NCI-H1694 treated with DMSO at 0.1 percent for 48 hours (cell line): ENCODE measurements around the gene RABGAP1.

Experiments used
- DNase-seq: peaks from one replicate; lab custom pipeline; 2025; lab: John Stamatoyannopoulos, UW

Gene RABGAP1

DNA sequence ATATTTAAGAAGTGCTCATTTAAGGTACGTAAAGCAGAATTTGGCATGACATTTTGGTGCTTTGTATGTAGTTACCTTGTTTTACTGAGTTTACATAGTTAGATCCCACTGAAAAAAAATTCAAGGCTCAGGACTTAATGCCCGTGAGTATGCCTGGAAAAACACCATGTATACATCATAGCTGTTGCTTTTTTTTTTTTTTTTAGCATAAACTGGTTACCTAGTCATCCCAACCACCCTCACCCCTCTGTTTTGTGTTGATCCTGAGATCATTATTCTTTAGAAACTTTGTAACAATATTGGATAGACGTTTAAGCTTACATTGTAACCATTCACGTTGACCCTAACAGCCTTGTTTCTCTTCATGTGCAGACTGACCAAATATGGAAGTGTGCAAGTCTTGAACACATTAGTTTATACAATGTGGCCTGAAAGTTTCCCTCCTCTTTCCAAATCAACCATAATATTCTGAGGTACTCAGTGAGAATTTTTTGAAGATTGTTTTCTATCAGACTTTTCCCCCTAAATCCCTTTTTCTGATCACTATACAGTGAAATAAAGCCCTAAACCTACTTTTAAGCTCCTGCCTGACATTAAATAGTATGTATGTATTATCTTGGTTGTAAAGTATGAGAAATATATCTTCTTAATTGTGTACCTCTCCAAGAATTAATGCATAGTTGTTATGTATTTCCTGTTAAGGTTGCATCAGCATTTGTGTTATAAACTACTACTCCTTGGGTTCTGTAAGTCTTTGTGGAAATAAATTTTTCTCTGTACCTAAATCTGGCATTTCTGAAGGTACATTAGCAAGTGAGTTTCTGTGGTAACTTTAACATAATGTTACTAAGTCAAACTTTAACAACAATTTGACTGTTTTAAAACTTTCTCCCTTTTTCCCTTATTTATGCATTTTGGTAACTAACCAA, 4.4 kb downstream of the RABGAP1 start:
- DNase-seq: no peak

DNA sequence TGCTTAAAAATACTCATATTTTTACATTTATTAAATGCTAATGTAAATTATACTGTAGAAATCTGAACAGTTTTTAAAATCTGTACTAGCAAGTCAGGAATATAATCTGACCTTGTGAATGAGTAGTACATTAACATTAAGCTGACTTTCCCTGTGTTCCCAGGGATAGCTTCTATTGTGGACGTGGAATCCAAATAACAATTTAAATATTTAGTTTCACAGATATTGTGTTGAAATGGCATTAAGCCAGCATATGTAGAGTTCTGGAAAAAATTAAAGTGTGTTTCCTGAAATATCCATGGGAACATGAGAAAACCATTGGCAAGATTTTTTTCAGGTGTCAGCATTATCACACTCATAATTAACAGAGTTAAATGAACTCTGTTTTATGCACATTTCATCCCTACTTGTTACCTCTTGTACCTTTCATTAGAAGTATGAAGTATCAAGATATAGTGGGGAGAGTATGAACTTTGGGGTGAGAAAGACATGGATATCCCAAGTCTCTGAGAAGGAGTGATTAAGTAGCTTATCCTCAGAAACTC, 5.7 kb downstream of the RABGAP1 start:
- DNase-seq: no peak

DNA sequence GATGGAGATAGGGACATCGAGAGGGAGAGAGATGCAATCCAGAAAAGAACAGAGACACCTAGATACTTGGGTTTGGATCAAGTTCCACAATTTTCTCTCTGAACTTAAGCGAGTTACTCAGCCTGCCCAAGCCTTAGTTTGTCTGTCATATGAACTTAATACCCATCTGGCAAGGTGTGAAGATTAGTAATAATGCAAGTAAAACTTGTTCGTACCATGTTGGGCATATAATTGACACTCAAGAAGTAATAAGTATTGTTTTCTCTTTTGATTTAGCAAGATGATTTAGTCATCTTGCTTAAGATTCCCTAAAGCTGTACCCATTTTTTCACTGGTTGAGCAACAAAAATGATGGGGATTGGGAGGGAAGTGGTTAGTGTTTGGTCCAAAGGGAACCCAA, 7.5 kb downstream of the RABGAP1 start:
- no peak for DNase-seq

DNA sequence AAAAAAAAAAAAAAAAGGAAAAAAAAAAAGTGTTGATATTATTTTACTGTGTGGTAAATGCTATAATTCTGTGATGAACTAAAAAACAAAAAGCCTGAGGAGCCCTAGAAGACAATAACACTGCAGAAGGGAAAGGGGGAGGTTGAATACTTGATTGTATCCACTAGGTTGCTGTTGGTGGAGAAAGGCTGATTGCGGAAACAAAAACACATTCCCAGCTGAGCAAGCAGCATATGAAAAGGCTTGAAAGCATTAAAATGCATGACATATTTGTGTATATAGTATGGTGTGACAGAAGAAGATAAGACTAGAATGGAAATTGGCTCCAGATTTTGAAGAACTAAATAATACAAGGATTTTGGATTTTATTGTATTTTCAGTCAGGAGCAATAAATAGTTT, 8.9 kb downstream of the RABGAP1 start:
- DNase-seq: no peak

DNA sequence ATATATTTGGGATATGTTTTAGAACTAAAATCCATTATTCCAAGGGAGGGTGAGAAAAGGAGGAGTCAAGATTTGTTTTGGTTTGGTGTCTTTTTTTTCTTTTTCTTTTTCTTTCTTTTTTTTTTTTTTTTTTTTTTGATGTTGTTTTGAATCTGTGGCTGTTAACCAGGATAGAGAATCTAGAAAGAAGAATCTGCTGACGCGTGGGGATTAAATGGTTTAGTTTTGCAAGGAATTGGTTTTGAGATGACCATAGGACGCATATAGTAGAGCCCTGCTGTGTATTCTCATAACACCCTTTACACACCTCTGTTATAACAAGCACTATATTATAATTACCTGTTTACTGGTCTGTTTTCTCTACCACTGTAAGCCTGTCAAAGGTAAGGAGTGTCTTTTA, 9.4 kb downstream of the RABGAP1 start:
- DNase-seq: no peak

DNA sequence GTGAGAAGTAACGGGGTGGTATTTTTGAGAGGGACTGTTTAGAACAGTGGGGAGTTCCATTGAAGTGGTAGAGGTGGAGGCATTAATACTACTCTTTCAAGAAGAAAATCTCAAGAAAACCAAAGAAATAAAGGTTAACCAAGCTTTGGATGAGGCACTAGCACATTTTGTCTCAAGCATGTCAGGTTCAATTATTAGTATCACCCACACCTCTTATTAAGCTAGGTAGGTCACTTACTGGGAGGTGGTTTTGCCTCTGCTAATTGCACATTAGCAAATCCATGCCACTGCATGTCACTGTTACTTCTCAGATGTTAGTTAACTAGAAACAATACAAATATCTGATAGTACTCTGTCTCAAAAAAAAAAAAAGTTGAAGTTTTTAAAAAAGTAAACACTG, 10.2 kb downstream of the RABGAP1 start:
- DNase-seq: no peak

DNA sequence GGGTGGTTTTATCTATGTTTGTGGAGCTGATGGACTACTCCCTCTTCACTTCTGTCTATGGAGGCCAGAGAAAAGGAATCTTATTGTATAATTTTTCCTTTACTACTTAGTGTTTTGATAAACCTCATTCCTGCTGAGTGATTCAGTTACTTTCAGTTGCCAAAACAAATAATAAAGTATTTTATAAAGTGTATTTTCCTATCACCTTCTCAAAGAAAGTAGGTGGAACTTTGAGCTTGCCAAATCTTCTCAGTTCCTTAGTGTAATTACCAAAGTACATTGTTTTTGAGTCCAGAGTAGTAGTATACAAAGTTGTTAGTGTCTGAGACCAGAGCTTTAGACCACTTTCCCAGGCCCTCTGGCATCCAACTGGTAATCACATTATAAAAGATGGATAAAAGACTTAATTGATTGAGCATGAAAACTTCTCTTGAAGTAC, 13.5 kb downstream of the RABGAP1 start:
- DNase-seq: no peak

DNA sequence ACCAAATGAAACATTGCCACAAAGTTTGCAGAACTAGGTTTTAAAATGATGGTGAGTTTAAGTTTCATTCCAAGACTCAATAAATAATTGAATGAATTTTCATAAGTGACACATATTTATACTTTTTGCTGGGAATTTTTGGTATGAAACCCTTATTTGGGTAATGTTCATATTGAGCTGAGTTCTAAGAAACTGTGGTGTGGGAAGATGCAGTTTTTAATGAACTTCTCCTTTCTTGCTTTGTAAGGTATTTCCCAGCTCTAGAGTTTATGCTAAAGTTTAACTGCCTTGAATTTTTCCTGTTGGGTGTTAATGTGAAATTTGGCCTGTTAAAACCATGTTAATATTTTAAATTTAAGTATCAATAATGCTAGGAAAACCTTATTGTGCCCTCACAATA, 15.1 kb downstream of the RABGAP1 start:
- no peak for DNase-seq

DNA sequence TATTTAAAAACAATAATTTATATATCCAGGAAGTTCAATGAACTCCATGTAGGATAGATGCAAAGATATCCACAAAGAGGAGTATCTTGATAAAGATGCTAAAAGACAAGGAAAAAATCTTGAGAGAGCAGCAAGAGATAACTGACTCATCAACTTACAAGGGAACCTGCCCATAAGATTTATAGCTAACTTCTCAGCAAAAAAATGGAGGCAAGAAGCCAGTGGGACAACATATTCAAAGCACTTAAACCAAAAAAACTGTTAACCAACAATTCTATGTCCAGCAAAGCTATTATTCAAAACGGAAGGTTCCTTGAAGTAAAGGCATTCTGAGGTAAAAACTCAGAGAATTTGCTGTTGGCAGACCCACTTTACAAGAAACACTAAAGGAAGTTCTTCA, 20.3 kb downstream of the RABGAP1 start:
- DNase-seq: no peak

DNA sequence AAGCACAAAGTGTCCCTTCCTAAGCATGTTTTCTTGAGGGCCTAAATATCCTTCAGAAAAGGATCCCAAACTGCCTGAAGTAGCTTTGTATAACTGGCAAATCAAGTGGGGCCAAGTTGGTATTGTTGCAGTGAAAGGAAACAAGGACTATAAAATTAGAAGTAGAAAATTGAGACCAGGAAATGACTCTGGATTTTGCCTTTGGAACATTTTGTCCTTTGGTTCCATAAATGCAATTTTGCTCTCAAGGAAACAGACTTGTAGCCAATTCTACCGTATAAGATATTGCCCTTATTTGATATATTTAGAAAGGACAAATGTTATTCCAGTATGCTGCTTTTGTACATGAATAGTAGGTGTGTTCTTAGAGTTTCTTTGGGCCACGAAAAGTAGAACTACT, 34.4 kb downstream of the RABGAP1 start:
- no peak for DNase-seq

DNA sequence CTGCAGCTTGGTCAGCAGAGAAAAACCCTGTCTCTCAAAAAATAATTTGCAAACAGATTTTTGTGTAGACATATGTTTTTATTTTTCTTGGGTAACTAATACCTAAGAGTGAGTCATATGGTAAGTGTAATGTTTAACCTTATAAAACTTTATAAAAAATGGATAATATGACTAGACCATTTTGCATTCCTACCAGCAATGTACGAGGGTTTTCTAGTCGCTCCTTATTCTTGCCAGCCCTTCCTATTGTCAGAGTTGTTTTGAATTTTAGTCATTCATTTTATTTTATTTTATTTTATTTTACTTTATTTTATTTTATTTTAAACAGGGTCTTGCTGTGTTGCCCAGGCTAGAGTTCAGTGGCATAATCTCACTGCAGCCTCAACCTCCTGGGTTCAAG, 37.8 kb downstream of the RABGAP1 start:
- DNase-seq: peak; percentile 44

DNA sequence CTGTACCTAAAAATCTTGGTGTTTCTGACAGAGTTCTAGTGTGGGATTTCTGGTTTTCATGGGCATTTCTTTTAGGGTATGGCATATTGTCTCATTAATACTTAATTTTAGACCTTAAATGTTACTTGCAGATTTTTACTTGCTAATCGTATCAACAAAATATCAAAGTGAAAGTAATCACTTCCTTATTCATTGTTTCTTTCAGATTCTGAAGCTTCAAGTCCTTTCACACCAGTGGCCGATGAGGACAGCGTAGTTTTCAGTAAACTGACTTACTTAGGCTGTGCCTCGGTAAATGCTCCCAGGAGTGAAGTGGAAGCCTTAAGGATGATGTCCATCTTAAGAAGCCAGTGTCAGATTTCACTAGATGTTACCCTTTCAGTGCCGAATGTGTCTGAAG, 45.2 kb downstream of the RABGAP1 start:
- DNase-seq: no peak

DNA sequence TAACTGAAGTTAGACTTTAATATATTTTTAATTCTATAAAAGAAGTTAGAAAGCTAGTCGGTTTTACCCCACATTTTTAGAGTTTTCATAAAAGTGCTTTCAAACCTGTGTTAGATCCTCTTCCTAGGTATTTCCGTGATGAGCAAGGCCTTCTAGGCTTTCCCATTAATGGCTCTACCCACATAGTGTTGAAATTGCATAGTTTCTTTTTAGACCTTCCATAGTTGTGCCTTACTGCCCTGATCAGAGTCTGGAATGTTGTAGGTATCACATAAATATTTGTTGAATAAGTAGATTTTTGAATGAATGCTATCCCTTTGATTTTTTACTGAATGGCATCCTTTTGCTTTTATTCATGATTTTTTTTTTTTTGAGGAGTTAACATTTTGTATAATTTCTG, 47.3 kb downstream of the RABGAP1 start:
- DNase-seq: no peak

DNA sequence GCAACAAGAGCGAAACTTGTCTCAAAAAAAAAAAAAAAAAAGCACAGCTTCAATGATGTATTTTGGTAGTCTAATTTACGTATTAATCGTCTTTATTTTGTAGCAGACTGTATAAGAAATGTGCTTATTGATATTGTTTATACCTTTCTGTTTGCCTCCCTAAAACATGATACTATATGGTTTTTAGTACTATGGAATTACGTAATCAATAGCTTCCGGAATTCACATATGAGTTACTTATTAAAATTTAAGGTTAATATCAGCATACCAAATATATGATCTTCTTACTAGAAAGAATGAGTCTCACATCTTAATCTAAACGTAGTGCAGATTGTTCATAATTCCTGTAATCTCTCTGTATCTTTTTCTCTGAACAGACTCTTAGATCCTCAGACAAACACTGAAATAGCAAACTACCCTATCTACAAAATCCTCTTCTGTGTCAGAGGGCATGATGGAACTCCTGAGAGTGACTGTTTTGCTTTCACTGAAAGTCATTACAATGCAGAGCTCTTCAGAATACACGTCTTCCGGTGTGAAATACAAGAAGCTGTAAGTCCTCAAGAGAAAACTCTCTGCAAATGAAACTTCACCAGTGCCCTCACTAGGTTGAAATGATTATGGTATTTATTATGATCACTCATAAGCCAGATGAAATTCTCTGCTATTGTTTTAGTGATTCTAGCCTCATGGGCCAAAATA, 48.3 kb downstream of the RABGAP1 start:
- DNase-seq: no peak

DNA sequence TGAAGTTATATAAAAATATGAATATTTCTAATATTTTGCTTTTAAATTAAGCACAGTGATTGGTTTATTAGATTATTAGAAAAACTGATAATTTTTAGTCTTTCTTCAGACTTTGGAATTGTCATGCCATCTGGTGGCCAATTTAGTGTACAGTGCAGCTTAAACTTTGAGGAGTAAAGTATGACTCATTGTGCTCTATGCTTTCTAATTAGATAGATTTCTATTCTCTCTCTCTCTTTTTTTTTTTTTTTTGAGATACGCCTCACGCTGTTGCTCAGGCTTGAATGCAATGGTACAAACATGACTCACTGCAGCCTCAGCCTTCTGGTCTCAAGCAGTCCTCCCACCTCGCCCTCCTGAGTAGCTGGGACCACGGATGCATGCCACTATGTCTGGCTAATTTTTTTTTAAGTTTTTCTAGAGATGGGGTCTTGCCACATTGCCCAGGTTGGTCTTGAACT, 50.6 kb downstream of the RABGAP1 start:
- DNase-seq: no peak

DNA sequence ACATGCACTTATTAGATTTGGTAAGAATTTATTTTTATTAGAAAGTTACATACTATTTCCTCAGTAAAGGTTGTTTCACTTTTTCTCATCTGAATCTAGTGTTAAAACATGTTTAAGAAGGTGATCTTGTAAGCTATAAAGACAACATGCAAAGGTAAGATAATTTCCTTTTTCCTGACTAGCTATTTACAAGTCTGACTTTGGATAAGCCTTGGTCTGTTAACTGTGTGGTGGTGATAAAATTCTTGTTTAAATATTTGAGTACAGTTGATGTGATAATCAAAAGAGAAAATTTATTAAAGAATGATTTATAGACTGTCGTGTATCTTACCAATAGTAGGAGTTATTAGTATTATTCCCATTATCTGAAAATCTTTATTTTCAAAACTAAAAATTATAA, 55.8 kb downstream of the RABGAP1 start:
- no peak for DNase-seq

DNA sequence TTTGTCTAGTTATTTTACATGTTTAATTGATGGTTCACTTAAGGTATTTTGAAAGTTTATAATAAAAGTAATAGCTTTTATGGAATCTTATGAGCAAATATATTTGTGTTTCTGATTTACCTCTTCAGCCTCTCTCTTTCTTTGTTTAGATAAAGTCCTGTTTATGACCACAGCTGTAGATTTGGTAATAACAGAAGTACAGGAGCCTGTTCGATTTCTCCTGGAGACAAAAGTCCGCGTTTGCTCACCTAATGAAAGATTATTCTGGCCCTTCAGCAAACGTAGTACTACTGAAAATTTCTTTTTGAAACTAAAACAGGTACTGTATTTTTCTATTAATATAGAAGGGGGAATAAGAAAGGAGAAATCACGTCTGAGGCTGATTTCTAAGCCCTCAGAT, 57.6 kb downstream of the RABGAP1 start:
- DNase-seq: no peak

DNA sequence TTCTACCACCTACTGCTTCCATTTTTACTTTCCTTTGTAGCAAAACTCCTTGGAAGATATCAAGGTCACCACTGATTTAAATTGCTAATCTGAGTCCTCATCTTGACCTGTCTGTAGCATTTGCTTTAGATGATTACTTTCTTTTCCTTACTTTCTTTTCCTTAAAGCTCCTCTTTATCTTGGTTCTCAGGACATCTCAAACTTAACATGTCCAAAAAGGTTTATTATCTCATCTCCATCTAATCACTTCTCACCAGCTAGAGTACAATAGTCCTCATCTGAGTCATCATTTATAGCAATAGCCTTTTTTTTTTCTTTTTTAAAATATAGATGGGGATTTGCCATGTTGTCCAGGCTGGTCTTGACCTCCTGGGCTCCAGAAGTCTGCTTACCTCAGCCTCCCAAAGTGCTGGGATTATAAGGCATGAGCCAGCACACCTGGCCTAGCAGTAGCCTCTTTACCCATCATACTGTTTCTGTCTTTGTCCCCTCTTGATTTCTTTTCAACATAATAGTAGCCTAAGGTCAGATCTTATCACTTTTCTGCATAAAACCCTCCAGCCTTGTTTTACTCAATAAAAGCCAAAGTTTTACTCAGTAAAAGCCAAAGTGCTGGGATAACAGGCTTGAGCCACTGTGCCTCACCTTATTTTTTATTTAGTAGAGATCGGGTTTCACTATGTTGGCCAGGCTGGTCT, 59.7 kb downstream of the RABGAP1 start:
- DNase-seq: no peak

DNA sequence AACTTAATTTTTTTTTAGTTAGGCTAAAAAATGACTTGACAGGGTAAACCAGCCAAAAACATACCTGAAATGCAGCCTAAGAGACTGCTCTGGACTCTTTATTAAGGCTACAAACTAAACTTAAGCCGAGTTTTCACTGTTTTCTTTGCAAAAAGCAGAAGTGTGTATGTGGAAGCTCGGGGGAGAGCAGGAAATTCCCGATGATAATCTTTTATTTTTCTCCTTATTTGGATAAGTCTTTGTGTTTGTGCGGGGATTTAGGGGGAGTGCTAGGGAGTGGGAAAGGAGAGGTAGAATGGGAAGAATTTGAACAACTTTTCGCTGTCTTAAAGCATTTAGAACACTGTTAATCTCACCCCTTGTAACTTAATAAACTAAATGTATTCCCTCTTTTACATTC, 61.9 kb downstream of the RABGAP1 start:
- no peak for DNase-seq

DNA sequence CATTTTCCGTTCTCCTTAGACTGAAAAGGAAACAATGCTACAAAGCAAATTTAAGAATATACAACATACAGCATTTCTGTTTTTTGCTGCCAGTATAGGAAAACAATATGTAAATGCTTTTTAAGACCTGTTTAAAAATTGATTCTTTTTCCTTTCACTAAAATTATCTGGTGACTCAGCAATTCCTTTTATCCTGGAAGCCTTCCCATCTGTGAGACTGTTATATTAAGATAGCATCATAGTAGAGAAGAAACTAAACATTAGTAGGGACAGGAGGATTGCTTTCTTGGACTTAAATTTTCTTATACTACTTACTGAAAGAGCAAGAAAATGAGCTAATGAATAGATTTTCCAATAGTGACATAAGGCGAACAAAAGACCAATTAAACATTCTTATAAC, 62.6 kb downstream of the RABGAP1 start:
- DNase-seq: no peak

DNA sequence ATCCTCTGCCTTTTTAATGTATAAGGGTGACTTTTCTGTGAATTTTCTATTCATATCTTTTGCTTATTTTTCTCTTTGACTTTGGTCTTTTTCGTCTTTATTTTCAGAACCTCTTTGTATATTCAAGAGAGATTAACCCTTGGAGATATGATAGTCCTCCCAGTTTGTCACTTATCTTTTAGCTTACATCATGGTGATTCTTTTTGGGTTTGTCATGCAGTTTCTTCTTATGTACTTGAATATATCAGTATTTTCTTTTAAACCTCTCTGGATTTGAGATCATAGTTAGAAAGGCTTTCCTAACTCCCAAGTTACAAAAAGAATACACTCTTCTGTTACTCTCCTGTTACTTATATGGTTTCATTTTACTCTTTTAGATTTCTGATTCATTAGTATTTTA, 65.1 kb downstream of the RABGAP1 start:
- DNase-seq: no peak

DNA sequence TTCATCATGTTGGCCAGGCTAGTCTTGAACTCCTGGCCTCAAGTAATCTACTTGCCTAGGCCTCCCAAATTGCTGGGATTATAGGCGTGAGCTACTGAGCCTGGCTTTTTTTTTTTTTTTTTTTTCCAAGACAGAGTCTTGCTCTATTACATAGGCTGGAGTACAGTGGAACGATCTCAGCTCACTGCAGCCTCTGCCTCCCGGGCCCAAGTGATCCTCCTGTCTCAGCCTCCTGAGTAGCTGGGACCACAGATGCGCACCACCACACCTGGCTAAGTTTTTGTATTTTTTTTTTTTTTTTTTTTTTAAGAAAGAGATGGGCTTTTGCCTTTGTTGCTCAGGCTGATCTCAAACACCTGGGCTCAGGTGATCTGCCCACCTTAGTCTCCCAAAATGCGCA, 66.4 kb downstream of the RABGAP1 start:
- no peak for DNase-seq
